HepG2 (cell line): ENCODE data around the gene C1orf21. TPM values are rescaled to one million over a fixed set of nuclear protein-coding genes. Genes with fewer than 3 reads are reported as not detected.

Experiments used
- ATAC-seq: fragments of 200-7000 bp; cut with Tn5 transposase; 3 replicates; pipeline ENCODE4 v1.9.1; 2020; ENCODE audit warnings: mild to moderate bottlenecking, moderate library complexity
- BruUV-seq: library from RNA; stranded (reverse); fragments of 400-500 nt; replicated peaks from 2 replicates; lab custom pipeline; 2021; lab: Mats Ljungman, UMichigan
- CTCF ChIA-PET: fragments of 300-600 bp; formaldehyde crosslinking; extraction: SDS; loops from one replicate; lab custom pipeline; 2021; ENCODE audit warnings: low total read pairs, inconsistent platforms, low intra/inter-chr PET ratio; lab: Yijun Ruan, JAX
- POLR2A ChIA-PET: fragments of 350-600 bp; sonication (Branson Sonifier 250); formaldehyde crosslinking; loops from one replicate; lab custom pipeline; 2020; ENCODE audit warnings: antibody characterized with exemption, inconsistent platforms; lab: Yijun Ruan, JAX
- DNase-seq: peaks from one replicate; pipeline ENCODE4 v3.0.0-alpha.2; 2015; ENCODE audit warnings: low spot score
- FAIRE-seq: peaks from 3 replicates; lab custom pipeline; 2011; peaks lifted over from hg19 to GRCh38; lab: Jason Lieb, UNC
- H2AFZ ChIP-seq: one replicate; pipeline ENCODE4 v1.6.1; 2011; ENCODE audit warnings: low read length, inconsistent platforms
- H3K27ac ChIP-seq: fragments of 300-600 bp; 3 replicates; pipeline ENCODE4 v1.8.0; 2011; ENCODE audit warnings: mixed run types, mild to moderate bottlenecking, mixed read lengths, low read length, inconsistent platforms; ENCODE audit not compliant: insufficient read depth; ENCODE audit errors: extremely low read length
- H3K27me3 ChIP-seq, 2 experiments: fragments of 200-600 bp in 1 of 2; 2 replicates in 1 of 2; 3 replicates in 1 of 2; pipeline versions ENCODE4 v1.6.0 to v1.8.0; 2011; ENCODE audit warnings: low read length in 2 of 2, mild to moderate bottlenecking in 2 of 2, moderate library complexity in 2 of 2, inconsistent platforms in 1 of 2; ENCODE audit not compliant: insufficient read depth in 2 of 2, control insufficient read depth in 1 of 2
- H3K36me3 ChIP-seq, 2 experiments: fragments of 200-600 bp in 1 of 2; replicated peaks in 1 of 2; 2 replicates in 1 of 2; 3 replicates in 1 of 2; pipeline versions ENCODE4 v1.5.1 to v1.8.0; 2011; ENCODE audit warnings: low read length in 2 of 2, inconsistent platforms in 1 of 2; ENCODE audit not compliant: insufficient read depth in 2 of 2, control insufficient read depth in 1 of 2
- H3K4me1 ChIP-seq: 2 replicates; pipeline ENCODE4 v1.5.1; 2012; ENCODE audit warnings: low read length, inconsistent platforms; ENCODE audit not compliant: insufficient read depth
- H3K4me2 ChIP-seq: 2 replicates; pipeline ENCODE4 v1.6.0; 2011; ENCODE audit warnings: low read depth, low read length, inconsistent platforms
- H3K4me3 ChIP-seq, 3 experiments: fragments of 200-600 bp in 1 of 3; sonication (generic), shearing (Covaris generic) in 1 of 3; replicated peaks in 1 of 3; 2 replicates each; pipeline ENCODE4 v1.5.1; 2011 to 2016; ENCODE audit warnings: low read length in 3 of 3, inconsistent platforms in 2 of 3, low read depth in 2 of 3, mild to moderate bottlenecking in 2 of 3, control low read depth in 1 of 3, mixed read lengths in 1 of 3; ENCODE audit not compliant: insufficient read depth in 1 of 3
- H3K79me2 ChIP-seq: one replicate; pipeline ENCODE4 v1.6.1; 2011; ENCODE audit warnings: low read length, inconsistent platforms; ENCODE audit not compliant: insufficient read depth
- H3K9ac ChIP-seq: 2 replicates; pipeline ENCODE4 v1.6.0; 2011; ENCODE audit warnings: mild to moderate bottlenecking, low read depth, low read length, inconsistent platforms; ENCODE audit not compliant: insufficient read depth
- H3K9me3 ChIP-seq: 2 replicates; pipeline ENCODE4 v1.5.1; 2012; ENCODE audit warnings: mild to moderate bottlenecking, low read length
- H4K20me1 ChIP-seq: 2 replicates; pipeline ENCODE4 v1.6.0; 2011; ENCODE audit warnings: inconsistent platforms, mild to moderate bottlenecking, low read length, moderate library complexity; ENCODE audit not compliant: insufficient read depth
- HOXA7 ChIP-seq: sonication (generic); formaldehyde crosslinking; IDR thresholded peaks from 2 replicates; pipeline ENCODE4 v1.8.1; 2022; ENCODE audit warnings: mild to moderate bottlenecking, missing genetic modification reagents, moderate library complexity
- MTF2 ChIP-seq: sonication (generic); formaldehyde crosslinking; IDR thresholded peaks from 2 replicates; pipeline ENCODE4 v1.5.0; 2020; ENCODE audit warnings: missing genetic modification reagents, borderline replicate concordance
- XBP1 ChIP-seq: sonication (generic); formaldehyde crosslinking; IDR thresholded peaks from 2 replicates; pipeline ENCODE4 v1.5.0; 2020; ENCODE audit warnings: missing genetic modification reagents
- ZNF292 ChIP-seq: sonication (generic); formaldehyde crosslinking; IDR thresholded peaks from 2 replicates; pipeline ENCODE4 v1.8.1; 2022; ENCODE audit warnings: mild to moderate bottlenecking, low read depth, missing genetic modification reagents, borderline replicate concordance
- WGBS: methylation state at CpG from one replicate; pipeline ENCODE4 v1.1.6; 2017; ENCODE audit warnings: low lambda C conversion rate; 5-methylcytosine and 5-hydroxymethylcytosine counted together
- in situ Hi-C: cut with HindIII; loops from 2 replicates; pipeline ENCODE4 v1.10.0; 2017; ENCODE audit warnings: low pct_unique_long_range_greater_than_20kb; ENCODE audit not compliant: extremely low pct_ligation_motif_present
- intact Hi-C: fragments of 100-400 bp; cut with micrococcal nuclease; formaldehyde crosslinking; loops from one replicate; pipeline ENCODE4 v1.10.0; 2022; ENCODE audit not compliant: unreplicated experiment
- polyA plus RNA-seq, 8 experiments: library from polyadenylated mRNA; depleted of rRNA in 3 of 8; stranded (reverse) in 7 of 8; unstranded in 1 of 8; fragments of >200 nt; fragmentation: Illumina TruSeq in 4 of 8; extraction: Trizol in 4 of 8; gene quantifications; 2 replicates each; pipeline versions ENCODE4 v1.2.1 to v1.2.3, GENCODE V29; 2011 to 2016; ENCODE audit warnings: low read depth in 4 of 8, missing spikeins in 1 of 8, mixed read lengths in 1 of 8; ENCODE audit not compliant: insufficient read depth in 1 of 8
- total RNA-seq, 5 experiments: library from RNA; depleted of rRNA; stranded (reverse); fragments of >200 nt; fragmentation: Illumina TruSeq; extraction: Trizol; gene quantifications; 2 replicates each; pipeline ENCODE4 v1.2.3, GENCODE V29; 2016; ENCODE audit warnings: low read depth in 1 of 5
- TF ChIP-seq, protein P1 (sequence below): sonication (generic); formaldehyde crosslinking; IDR thresholded peaks from 2 replicates; pipeline ENCODE4 v1.8.1; 2023; ENCODE audit warnings: missing genetic modification reagents, inconsistent platforms, borderline replicate concordance
- TF ChIP-seq, protein P2 (sequence below): sonication (generic); formaldehyde crosslinking; IDR thresholded peaks from 2 replicates; pipeline ENCODE4 v1.5.0; 2020; ENCODE audit warnings: mild to moderate bottlenecking, missing genetic modification reagents
- TF ChIP-seq, protein P3 (sequence below): sonication (generic); formaldehyde crosslinking; IDR thresholded peaks from 2 replicates; pipeline ENCODE4 v1.4.0; 2020; ENCODE audit warnings: missing genetic modification reagents, mild to moderate bottlenecking, borderline replicate concordance
- TF ChIP-seq, protein P4 (sequence below): sonication (generic); formaldehyde crosslinking; IDR thresholded peaks from 2 replicates; pipeline ENCODE4 v1.4.0; 2020; ENCODE audit warnings: missing genetic modification reagents; ENCODE audit errors: not compliant biosample characterization

C1orf21 gene
- total and polyA plus RNA-seq, 2 of the 13 experiments (the other 11 are each of a cell fraction or from before 2014, with no cell fraction given): not detected

DNA sequence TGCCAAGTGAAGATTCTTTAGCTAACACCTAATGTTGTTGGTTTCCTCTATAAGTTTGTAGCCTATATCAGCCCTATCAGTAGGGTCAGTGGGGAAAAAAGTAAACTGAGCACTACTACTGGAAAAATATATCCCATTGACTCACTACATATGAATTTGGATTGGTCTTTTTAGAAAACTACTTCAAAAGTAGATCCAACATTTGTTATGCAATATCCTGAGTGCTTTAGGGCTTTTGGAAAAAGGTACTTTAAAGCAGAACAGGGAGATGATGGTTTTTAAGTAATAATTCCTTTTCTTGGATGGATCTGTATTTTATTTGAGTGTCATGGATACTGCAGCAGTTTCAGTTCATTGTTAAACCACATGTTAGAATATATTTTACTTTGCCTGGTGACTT lies 7.1 kb downstream of the C1orf21 start (continued):
- TF ChIP-seq, protein P1, sequence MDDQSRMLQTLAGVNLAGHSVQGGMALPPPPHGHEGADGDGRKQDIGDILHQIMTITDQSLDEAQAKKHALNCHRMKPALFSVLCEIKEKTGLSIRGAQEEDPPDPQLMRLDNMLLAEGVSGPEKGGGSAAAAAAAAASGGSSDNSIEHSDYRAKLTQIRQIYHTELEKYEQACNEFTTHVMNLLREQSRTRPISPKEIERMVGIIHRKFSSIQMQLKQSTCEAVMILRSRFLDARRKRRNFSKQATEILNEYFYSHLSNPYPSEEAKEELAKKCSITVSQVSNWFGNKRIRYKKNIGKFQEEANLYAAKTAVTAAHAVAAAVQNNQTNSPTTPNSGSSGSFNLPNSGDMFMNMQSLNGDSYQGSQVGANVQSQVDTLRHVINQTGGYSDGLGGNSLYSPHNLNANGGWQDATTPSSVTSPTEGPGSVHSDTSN (CRISPR knock-in tag): no peak
- no peak for TF ChIP-seq MTF2 (CRISPR knock-in tag)
- TF ChIP-seq, protein P2, sequence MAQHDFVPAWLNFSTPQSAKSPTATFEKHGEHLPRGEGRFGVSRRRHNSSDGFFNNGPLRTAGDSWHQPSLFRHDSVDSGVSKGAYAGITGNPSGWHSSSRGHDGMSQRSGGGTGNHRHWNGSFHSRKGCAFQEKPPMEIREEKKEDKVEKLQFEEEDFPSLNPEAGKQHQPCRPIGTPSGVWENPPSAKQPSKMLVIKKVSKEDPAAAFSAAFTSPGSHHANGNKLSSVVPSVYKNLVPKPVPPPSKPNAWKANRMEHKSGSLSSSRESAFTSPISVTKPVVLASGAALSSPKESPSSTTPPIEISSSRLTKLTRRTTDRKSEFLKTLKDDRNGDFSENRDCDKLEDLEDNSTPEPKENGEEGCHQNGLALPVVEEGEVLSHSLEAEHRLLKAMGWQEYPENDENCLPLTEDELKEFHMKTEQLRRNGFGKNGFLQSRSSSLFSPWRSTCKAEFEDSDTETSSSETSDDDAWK (CRISPR knock-in tag): no peak

DNA sequence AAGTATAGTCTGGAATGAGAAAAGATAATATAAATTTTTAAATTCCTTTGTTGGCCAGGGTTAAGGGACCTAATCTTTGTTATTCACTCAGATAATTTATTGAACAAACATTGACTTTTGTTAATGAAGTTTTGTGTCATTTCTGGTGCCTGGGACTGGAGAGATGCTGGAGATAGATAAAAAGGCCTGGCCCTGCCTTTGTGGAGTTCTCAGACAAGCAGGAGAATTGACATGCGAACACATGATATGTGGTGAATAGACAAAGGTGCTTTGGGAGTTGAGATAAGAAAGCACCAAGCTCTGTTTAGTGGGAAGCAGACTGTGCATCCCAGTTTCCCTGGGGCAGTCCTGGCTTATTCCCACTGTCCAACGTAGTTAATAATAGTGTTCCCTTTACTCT lies 8.5 kb downstream of the C1orf21 start:
- H4K20me1 ChIP-seq: no peaks in the 10 kb centered on the region
- H3K4me1 ChIP-seq: no peaks in the 10 kb centered on the region
- ChIA-PET POLR2A (no interaction called here), CTCF (no interaction called here)
- no TSS peak for BruUV-seq
- H2AFZ ChIP-seq: no peak overlapping the region
- ATAC-seq (no peak), DNase-seq (no peak), FAIRE-seq (no peak)
- no peak overlapping the region for H3K27ac ChIP-seq
- 0% methylated on average over 2 of the region's 2 CpGs for WGBS
- intact Hi-C loops (no loop called here), in situ Hi-C loops (no loop called here)
- H3K4me3 ChIP-seq: no peak overlapping the region
- TF ChIP-seq, protein P3, sequence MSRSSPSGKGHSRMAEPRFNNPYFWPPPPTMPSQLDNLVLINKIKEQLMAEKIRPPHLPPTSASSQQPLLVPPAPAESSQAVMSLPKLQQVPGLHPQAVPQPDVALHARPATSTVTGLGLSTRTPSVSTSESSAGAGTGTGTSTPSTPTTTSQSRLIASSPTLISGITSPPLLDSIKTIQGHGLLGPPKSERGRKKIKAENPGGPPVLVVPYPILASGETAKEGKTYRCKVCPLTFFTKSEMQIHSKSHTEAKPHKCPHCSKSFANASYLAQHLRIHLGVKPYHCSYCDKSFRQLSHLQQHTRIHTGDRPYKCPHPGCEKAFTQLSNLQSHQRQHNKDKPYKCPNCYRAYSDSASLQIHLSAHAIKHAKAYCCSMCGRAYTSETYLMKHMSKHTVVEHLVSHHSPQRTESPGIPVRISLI: no peak
- TF ChIP-seq, protein P4, sequence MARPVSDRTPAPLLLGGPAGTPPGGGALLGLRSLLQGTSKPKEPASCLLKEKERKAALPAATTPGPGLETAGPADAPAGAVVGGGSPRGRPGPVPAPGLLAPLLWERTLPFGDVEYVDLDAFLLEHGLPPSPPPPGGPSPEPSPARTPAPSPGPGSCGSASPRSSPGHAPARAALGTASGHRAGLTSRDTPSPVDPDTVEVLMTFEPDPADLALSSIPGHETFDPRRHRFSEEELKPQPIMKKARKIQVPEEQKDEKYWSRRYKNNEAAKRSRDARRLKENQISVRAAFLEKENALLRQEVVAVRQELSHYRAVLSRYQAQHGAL (CRISPR knock-in tag): no peak
- TF ChIP-seq HOXA7 (no peak), XBP1 (no peak), ZNF292 (no peak)
- H3K27me3 ChIP-seq: peaks cover 0 to 5% of the 10 kb centered on the region in 2 experiments; a peak in 3 of 5 replicates
- no peak overlapping the region for H3K4me2 ChIP-seq
- no peaks in the 10 kb centered on the region for H3K36me3 ChIP-seq
- H3K9me3 ChIP-seq: no peaks in the 10 kb centered on the region
- no peaks in the 10 kb centered on the region for H3K79me2 ChIP-seq
- H3K9ac ChIP-seq: no peak overlapping the region
